LNCaP clone FGC (cell line): ENCODE measurements around the gene STH.

Experiments used
- DNase-seq: peaks from one replicate; pipeline ENCODE4 v3.0.0-alpha.2; 2011; ENCODE audit warnings: low read depth
- H3K4me3 ChIP-seq: 2 replicates; pipeline ENCODE4 v1.5.1; 2011; ENCODE audit warnings: mild to moderate bottlenecking, low read depth, low read length, control low read depth
- TF ChIP-seq, protein P1 (sequence below): IDR thresholded peaks from 2 replicates; pipeline ENCODE4 v1.5.1; 2012; ENCODE audit warnings: mild to moderate bottlenecking; ENCODE audit not compliant: control insufficient read depth, insufficient read depth; ENCODE audit errors: extremely low read depth

STH gene

DNA sequence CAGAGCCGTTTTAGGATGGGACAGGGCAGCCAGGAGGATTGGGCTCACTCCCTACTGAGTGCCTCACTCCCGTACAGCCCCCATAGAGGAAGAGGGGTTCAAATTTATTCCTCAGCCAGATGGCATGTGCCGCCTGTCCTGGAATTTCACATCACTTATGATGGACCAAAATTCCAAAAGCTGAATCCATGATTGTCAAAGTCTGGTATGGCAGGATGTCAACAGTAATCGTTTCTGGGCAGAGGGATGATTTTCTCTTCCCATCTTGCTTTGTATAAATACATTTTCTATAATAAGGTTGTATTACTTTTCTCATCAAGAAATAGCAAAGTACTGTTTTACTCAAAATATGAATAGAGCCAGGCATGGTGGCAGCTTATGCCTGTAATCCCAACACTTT, 38.7 kb upstream of the STH start:
- H3K4me3 ChIP-seq: no peak overlapping the region
- TF ChIP-seq, protein P1, sequence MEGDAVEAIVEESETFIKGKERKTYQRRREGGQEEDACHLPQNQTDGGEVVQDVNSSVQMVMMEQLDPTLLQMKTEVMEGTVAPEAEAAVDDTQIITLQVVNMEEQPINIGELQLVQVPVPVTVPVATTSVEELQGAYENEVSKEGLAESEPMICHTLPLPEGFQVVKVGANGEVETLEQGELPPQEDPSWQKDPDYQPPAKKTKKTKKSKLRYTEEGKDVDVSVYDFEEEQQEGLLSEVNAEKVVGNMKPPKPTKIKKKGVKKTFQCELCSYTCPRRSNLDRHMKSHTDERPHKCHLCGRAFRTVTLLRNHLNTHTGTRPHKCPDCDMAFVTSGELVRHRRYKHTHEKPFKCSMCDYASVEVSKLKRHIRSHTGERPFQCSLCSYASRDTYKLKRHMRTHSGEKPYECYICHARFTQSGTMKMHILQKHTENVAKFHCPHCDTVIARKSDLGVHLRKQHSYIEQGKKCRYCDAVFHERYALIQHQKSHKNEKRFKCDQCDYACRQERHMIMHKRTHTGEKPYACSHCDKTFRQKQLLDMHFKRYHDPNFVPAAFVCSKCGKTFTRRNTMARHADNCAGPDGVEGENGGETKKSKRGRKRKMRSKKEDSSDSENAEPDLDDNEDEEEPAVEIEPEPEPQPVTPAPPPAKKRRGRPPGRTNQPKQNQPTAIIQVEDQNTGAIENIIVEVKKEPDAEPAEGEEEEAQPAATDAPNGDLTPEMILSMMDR: no peak
- no peak for DNase-seq

DNA sequence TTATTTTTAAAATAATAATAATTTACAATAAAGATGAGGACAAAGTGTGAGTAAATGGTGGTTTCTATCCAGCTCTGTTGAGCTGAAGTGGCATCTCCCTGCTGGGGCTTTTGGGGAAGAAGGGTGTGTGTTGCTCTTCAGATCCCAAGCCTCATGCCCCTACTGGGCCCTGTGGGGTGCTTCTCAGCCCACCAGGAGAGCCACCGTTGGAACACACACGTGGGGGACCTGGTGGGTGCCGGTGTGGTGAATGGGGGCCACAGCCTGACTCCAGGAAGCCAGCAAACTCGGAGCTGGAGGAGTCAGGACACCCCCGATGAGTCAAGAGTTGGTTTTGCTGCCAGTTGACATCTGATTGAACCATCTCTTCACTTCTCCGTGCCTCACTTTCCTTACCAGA, 37.8 kb upstream of the STH start:
- TF ChIP-seq, protein P1: no peak
- H3K4me3 ChIP-seq: no peak overlapping the region
- no peak for DNase-seq

DNA sequence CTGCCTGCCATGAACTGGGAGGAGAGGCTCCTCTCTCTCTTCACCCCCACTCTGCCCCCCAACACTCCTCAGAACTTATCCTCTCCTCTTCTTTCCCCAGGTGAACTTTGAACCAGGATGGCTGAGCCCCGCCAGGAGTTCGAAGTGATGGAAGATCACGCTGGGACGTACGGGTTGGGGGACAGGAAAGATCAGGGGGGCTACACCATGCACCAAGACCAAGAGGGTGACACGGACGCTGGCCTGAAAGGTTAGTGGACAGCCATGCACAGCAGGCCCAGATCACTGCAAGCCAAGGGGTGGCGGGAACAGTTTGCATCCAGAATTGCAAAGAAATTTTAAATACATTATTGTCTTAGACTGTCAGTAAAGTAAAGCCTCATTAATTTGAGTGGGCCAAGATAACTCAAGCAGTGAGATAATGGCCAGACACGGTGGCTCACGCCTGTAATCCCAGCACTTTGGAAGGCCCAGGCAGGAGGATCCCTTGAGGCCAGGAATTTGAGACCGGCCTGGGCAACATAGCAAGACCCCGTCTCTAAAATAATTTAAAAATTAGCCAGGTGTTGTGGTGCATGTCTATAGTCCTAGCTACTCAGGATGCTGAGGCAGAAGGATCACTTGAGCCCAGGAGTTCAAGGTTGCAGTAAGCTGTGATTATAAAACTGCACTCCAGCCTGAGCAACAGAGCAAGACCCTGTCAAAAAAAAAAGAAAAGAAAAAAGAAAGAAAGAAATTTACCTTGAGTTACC, 36.7 kb upstream of the STH start:
- TF ChIP-seq, protein P1: no peak
- no peak overlapping the region for H3K4me3 ChIP-seq
- DNase-seq: no peak

DNA sequence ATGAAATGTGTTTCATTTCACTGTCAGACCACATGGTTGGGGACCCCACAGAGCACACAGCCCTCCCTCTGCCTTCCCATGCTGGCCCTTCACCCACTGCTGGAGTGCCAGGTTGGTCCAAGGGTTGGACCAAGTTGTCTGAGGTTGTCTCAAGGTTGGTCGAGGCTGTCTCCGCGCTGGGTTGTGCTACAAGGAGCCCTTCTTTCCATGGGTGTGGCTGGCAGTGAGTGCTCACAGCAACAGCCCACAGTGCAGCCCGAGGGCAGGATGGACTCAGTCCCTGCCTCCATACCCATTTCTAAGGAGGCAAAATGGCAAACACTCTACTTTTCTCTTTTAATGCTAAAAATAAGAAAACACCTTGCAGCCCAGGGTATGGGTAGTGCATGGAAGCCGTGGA, 35.8 kb upstream of the STH start:
- no peak for DNase-seq
- TF ChIP-seq, protein P1: no peak
- no peak overlapping the region for H3K4me3 ChIP-seq

DNA sequence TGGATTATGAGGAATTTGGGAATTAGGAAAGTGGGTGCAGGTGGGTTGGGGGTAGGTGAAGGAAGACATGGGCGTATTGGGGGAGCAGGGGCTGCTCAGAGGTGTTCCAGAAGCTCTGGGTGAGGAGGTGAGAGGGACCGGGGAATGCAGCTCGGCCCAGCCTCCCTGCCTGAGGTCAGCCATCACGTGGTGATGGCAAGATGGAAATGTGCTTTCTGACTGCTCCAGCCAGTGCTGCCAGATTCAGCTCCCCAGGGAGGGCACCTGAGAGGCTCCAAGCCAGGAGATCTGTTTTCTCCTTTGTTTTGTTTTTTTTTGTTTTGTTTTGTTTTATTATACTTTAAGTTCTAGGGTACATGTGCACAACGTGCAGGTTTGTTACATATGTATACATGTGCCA, 35.2 kb upstream of the STH start:
- TF ChIP-seq, protein P1: no peak
- no peak for DNase-seq

DNA sequence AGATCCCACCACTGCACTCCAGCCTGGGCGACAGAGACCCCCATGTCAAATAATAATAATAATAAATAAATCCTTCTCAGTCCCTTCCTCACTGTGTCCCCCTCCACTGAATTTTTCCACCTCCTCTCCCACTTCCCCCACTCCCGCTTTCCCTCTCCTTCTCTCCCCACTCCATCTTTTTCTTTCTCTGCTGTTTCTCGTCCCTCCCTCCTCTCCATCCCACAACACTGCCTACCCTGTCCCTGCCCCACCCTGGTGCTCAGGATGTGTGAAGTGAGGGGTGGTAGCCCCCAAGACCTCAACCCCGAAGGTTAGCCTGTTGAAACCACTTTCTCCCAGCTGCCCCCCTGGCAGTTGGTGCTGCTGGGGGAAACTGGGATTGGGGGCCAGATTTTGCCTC, 34.4 kb upstream of the STH start:
- DNase-seq: no peak
- TF ChIP-seq, protein P1: no peak
- no peak overlapping the region for H3K4me3 ChIP-seq

More for the DNA sequence above, 35.2 kb upstream of the STH start:
- H3K4me3 ChIP-seq: no peak overlapping the region

DNA sequence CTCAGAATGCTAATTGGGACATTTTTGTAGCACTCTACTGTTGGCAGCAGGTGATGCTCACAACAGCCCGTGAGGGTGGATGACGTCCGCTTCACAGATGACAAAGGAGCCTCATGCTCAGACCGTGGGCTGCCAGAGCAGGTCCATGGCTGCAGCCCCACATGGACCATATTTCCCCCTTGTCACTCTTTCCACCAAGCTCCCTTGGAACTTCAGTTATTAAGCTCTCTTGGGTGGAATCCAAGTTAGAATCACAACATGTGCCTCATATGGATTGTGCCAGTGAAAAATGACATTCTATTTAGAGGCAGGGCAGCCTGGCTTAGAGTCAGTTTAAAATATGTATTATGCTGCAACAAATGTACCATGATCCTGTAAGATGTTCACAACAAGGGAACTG, 33.2 kb upstream of the STH start:
- TF ChIP-seq, protein P1: no peak

More for the DNA sequence above, 33.2 kb upstream of the STH start:
- H3K4me3 ChIP-seq: no peak overlapping the region
- no peak for DNase-seq
